NCI-H460 (cell line): Measurements from ENCODE around the gene MAEA. TPM values are rescaled to one million over a fixed set of nuclear protein-coding genes. Genes with fewer than 3 reads are reported as not detected.
A peak's percentile ranks its signal among the peaks of the same experiment; 100 is the strongest.
"Not testable (repeated sequence)": the region's sequence is repeated elsewhere in the genome, so short reads cannot be mapped to it uniquely, and the experiment has no call there.

Source experiments
- DNase-seq: peaks from one replicate; pipeline ENCODE4 v3.0.0-alpha.2; 2016; ENCODE audit warnings: low read depth; ENCODE audit errors: extremely low read depth
- total RNA-seq: library from RNA; depleted of rRNA; stranded (reverse); fragments of >200 nt; shearing (Covaris generic); gene quantifications from 2 replicates; pipeline ENCODE4 v1.2.3, GENCODE V29; 2014

Gene MAEA
- total RNA-seq, 1 experiment from 2014 or later: 32.7 TPM

- DNase-seq: no peak
These were observed 12.7 kb upstream of the MAEA start for GRCh38 chr4:1276984-1277383.

GRCh38 chr4:1277667-1278665 is 11.7 kb upstream of the MAEA start:
- DNase-seq: no peak

GRCh38 chr4:1279253-1279652 is 10.4 kb upstream of the MAEA start:
- DNase-seq: no peak

- no peak for DNase-seq
These were observed 6.0 kb upstream of the MAEA start for GRCh38 chr4:1283711-1284110.

GRCh38 chr4:1285151-1285789 is 4.4 kb upstream of the MAEA start:
- DNase-seq: no peak

- DNase-seq: peak; percentile 16
These were observed 3.7 kb upstream of the MAEA start for GRCh38 chr4:1285790-1286553.

GRCh38 chr4:1288786-1289185 is 905 bp upstream of the MAEA start:
- no peak for DNase-seq

- no peak for DNase-seq
These were observed 680 bp downstream of the MAEA start for GRCh38 chr4:1290165-1290977.

GRCh38 chr4:1291091-1291490 is 1.4 kb downstream of the MAEA start:
- DNase-seq: no peak

- no peak for DNase-seq
These were observed 2.5 kb downstream of the MAEA start for GRCh38 chr4:1291996-1292702.

- DNase-seq: not testable (repeated sequence)
These were observed 3.0 kb downstream of the MAEA start for GRCh38 chr4:1292703-1293011.

- DNase-seq: no peak
These were observed 3.8 kb downstream of the MAEA start for GRCh38 chr4:1293531-1293941.

GRCh38 chr4:1293991-1294390 is 4.3 kb downstream of the MAEA start:
- DNase-seq: no peak

GRCh38 chr4:1294424-1294823 is 4.7 kb downstream of the MAEA start:
- no peak for DNase-seq

GRCh38 chr4:1294891-1295290 is 5.2 kb downstream of the MAEA start:
- DNase-seq: no peak

- no peak for DNase-seq
These were observed 5.8 kb downstream of the MAEA start for GRCh38 chr4:1295405-1296055.

GRCh38 chr4:1296324-1297022 is 6.8 kb downstream of the MAEA start:
- no peak for DNase-seq

GRCh38 chr4:1297023-1297395 is 7.3 kb downstream of the MAEA start:
- DNase-seq: no peak
